ENCODE data around the gene CTIF.
A peak's percentile ranks its signal among the peaks of the same experiment; 100 is the strongest.
"Not testable (repeated sequence)": the region's sequence is repeated elsewhere in the genome, so short reads cannot be mapped to it uniquely, and the experiment has no call there.

Gene CTIF

DNA sequence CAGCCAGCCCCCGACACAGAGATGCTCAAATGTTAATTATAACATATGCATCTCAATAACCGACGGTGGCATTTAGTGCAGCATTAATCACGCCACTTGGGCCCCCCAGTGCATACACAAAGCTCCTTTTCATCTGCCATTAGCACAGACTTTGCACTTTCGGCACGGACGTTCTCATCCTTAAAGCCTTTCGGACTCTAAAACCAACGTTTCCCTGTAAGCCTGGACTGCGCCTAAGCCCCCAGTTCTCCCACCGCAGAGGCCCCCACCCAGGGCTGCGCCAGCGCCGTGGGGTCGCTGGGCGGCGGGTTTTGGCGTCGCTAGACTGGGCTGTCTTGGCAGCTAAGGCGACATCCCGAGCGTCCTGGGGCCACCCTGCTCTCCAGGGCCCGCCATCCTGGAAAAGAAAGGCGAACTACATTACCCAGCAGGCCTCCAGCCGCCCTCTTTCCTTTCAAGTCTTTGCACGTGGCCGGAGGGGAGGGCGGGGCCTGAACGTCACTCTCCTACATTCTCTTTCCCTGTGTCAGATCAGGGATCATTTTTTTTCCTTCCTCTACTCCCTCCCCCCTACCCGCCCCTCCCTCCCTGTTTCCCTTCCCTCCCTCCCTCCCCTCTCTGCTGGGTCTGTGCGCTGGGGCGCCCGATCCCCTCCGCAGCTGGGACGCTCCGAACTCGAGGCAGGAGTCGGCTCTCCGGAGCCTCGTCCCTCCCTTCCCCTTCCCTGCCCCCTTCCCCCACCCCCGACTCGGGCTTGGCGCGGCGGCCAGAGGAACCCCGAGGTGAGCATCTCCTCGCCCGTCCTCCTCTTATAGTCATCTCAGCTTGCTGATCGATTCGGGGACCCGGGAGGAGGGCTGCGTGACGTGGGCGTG is at the start of gene CTIF:
TSS of gene CTIF (plus strand) at position 501 of the 875 bp plus-strand sequence. CDS start 80,535 bp downstream, outside the sequence.
- DNase-seq (ENCODE audit: low spot score), result peak; percentile 97

DNA sequence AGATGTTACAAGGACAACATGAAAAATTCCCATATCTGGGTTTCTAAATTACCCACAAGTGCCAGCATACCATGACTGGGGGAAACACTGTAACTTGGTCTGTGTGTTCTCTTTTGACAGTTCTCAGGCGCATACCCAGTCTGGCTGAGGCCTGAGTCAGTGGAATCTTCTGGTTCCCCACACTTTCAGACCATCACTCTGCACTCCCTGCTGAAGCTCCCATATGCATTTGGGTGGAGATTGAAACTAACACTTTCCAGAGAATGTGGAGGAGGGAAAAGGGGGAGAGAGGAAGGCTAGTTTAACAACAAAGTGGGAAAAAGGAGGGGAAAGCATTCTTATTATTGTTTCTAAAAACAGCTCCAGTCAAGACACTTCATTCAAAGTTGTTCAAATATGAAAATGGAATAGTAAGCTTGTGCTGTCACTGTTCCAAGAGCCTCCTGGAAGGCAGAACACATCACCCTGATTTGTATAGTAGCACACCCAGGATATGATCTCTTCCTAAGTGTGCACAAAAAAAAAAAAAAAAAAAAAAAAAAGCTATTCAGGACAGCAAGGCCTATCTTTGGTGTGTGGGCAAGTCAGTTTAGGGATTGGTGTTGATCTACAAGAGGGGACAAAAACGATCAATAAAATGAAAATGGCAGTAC is 48.1 kb upstream of the CTIF start:
- DNase-seq (ENCODE audit: low spot score), result no peak

DNA sequence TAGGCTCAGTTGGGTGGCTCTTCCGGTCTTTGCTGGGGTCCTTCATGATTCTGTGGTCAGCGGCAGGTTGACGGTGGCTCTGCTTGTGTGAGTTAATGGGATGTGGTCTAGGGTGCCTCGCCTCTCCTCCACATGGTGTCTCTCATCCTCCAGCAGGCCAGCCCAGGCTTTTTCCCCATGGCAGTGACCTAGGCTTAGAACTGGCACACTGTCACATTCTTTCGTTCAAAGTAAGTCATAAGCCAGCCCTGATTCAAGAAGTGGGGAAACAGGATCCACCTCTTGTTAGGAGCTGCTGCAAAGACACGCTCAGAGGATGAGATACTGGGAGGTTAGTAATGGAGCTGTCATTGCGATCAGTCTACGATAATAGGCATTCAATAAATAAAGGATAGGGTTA is 46.0 kb upstream of the CTIF start:
- no peak for DNase-seq (ENCODE audit: low spot score)

DNA sequence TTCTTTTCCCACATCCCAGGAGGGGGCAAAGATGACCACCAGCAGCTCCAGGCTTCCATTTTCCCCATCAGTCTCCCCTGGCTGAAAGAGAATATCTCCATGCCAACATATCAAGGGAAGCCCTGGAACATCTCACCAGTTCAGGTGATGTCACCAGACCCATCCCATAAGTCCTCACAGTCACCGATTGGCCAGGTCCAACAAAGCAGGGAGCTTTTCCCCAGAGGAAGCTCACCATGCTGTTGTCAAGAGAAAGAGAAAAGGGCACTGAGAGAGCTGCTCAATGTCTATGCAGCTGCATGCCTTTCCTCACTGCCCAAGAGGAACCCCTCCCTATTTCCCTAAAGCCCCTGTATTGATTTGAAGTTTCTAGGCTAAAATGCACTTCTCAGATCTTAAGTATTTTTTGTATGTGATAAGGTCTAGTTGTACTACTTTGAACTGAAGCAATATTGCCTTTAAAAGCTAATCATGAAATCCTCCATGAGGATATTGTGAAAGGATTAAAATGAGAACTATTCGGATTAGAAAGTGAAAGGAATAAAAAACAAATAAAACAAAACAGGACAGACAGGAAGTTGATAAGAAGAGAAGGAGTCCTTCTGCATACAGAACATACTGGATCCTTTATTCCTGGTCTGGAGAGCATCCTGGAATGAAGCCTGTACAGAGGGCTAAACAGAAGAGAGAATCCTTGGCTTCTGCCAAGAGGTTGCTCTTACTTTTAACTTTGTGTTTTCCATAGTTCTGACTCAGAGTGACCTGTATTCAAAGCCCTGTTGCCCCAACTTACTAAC is 45.2 kb upstream of the CTIF start:
- no peak for DNase-seq (ENCODE audit: low spot score)

DNA sequence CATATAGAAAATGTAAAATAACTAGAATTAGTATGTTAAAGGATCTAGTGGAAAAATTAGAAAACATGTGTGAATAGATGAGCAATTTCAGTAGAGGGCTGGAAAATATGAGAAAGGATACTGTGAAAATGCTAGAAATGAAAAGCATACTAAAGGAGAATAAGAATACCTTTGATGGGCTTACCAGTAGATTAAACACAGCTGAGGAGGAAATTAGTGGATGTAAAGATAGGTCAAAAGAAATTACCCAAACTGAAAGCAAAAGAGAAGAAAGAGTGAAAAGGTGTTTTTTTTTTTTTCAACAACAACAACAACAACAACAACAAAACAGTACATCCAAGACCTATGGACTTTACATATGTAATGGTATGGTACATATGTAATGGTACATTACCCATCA is 41.0 kb upstream of the CTIF start:
- no peak for DNase-seq (ENCODE audit: low spot score)

DNA sequence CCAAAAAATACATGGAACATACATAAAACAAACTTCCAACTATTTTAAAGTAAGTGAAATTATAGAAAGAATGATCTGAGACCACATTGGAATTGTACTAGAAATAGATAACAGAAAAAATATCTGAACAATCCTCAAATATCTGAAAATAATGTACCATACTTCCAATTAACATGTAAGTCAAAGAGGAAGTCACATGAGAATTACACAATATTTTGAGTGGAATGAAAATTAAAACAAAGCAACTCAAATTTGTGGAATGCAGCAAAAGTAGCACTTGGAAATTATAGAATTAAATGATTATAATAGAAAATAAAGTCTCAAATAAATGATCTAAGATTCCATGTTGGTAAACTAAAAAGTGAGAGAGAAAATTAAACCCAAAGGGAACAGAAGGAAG is 38.3 kb upstream of the CTIF start:
- no peak for DNase-seq (ENCODE audit: low spot score)

DNA sequence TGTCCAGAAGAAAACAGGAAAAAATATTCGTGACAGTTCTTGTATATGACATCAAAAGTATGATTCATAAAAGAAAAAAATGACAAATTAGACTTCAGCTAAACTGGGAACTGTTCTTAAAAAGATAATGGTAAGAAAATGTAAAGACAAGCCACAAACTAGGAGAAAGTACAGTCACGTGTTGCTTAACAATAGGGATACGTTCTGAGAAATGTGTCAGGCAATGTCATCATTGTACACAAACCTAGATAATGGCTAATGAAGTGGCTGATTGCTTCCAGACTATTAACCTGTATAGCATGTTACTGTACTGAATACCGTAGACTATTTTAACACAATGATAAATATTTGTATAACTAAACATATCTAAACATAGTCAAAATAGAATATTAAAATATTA is 35.9 kb upstream of the CTIF start:
- DNase-seq (ENCODE audit: low spot score), result no peak

DNA sequence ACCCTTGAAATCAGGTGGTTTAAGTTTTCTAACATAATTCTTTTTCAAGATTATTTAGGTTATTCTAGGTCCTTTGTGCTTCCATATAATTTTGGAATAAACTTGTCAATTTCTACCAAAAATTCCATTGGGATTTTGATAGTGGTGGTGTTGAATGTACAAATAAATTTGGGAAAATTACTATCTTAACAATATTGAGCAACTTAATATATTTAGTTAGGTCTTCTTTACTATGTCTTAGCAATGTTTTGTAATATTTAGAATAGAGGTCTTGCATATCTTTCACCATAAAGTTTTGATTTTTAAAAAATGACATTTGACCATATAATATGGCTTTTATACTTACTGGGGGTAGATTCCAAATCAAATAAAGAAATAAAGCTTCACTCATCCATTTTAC is 34.0 kb upstream of the CTIF start:
- DNase-seq (ENCODE audit: low spot score), result no peak

DNA sequence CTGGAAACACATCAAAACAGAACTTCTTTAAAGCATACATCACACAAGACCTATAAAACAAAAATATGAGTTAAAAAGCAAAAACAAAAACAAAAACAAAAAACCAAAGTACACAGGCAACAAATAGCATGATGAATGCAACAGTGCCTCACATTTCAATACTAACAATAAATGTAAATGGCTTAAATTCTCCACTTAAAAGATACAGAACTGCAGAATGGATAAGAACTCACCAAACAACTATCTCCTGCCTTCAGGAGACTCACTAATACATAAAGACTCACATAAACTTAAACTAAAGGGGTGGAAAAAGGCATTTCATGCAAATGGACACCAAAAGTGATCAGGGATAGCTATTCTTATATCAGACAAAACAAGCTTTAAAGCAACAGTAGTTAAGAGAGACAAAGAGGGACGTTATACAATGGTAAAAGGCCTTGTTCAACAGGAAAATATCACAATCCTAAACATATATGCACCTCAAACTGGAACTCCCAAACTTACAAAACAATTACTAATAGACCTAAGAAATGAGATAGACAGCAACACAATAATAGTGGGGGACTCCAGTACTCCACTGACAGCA is 31.8 kb upstream of the CTIF start:
- not testable (repeated sequence) for DNase-seq (ENCODE audit: low spot score)

DNA sequence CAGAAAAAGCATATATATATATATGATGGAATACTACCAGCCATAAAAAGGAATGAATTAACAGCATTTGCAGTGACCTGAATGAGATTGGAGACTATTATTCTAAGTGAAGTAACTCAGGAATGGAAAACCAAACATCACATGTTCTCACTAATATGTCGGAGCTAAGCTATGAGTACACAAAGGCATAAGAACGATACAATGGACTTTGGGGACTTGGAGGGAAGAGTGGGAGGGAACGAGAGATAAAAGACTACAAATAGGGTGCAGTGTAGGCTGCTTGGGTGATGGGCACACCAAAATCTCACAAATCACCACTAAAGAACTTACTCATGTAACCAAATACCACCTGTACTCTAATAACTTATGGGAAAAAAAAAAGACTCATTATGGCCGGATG is 26.3 kb upstream of the CTIF start:
- not testable (repeated sequence) for DNase-seq (ENCODE audit: low spot score)

DNA sequence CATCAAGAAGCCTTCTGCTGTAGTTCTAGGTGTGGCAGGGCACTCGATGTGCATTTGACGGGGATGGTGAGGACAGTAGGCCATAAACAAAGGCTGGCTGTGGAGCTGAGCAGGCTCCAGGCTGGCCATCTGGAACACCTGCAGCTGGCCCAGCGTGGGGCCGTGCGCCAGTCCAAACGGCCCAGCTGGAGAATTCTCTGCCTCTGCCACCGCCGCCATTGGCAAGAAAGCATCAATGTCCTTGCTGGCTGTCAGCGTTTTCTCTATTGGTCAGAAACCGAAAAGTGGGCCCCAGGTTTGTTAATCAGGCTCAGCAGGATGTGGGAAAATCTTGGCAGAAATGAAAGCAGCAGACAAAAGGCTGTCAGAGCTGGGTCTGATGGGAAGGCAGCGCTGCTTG is 24.0 kb upstream of the CTIF start:
- no peak for DNase-seq (ENCODE audit: low spot score)

DNA sequence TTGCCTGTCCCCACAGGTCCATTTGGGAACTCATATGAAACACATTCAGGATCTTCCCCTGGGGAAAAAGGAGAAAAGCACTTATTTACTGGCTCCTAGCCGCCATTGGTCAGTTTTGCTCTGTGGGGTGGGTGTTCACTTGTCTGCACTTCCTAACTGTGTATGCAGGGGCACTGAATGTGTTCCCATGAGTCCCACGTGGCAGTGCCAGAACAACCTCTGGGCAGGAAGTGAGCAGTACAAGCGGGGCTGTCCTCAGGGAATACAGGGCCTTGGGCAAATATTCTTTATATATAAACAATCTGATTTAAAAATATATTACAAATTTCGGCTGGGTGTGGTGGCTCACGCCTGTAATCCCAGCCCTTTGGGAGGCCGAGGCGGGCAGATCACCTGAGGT is 21.8 kb upstream of the CTIF start:
- DNase-seq (ENCODE audit: low spot score), result no peak

DNA sequence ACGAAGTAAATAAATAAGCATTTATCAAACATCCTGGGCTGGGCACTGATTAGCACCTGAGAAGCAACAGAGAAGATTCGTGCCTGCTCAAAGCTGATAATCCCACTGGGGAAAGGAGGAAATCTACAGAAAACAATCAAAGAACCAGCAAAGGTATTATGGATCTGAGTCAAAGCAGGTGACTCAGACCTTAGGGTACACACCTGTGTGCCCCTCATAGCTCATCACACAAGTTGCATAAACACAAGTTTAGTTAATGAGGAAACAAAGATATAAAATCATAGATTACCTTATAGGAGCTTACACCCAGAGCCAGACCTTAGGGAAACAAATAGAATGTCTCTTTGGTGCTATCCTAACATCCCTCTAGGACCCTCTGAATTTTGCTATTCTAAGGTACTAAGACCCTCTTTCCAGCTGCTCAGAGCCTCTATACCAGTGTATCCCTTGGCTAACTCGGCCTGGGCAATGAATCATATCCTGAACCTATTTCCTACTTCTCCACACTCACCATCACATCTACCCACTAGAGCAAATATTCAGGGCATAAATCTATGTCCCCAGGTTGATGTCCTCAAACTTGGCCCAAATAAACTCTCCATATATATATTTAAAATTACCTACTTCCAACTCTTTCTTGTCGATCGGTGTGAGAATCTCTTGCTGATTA is 19.3 kb upstream of the CTIF start:
- DNase-seq (ENCODE audit: low spot score), result no peak

DNA sequence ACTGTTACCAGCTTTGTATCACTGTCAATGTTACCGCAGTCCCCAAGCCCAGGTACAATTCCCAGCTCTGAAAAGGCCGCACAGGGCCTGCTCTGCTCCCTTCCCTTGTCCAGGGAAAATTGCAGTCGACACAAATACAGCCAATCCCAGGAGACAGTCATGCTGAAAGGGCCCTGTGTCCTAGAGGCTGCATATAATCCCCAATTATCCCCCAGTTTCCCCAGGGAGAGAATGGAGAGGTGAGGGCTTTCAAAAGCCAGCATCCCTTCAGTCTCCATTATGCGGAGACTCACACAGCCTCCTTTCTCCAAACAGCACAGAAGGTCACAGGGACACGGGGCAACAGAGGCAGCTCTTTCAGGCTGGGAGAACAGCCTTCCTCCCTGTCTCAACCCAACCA is 17.1 kb upstream of the CTIF start:
- DNase-seq (ENCODE audit: low spot score), result no peak

DNA sequence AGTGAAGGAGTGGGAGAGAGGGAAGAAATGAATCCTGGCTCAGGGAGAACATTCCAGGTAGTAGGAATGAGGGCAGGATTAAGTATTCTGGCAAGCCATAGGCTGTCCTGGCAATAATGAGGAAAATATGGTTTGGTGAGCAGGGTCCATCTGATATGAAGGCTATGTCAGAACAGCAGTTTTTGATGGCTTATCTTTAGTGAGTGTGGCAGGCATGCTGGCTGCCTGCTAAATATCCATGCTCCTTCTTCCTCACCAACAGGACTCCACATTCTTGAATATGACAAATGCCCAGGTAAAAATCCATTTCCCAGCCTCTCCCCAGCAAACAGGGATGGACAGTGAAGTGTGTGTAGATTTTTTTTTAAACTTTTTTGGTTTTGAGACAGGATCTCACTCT is 13.2 kb upstream of the CTIF start:
- no peak for DNase-seq (ENCODE audit: low spot score)

DNA sequence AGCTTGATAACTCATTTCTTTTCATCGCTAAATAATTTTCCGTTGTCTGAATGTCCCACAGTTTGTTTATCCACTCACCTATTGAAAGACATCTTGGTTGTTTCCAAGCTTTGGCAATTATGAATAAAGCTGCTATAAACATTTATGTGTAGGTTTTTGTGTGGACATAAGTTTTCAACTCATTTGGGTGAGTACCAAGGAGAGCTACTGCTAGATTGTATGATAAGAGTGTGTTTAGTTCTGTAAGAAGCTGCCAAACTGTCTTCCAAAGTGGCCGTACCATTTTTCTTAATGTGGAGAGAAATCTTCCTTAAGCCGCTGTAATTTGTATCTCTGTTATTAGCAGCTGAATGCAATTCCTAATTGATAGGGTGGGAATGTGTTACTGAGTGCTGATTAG is 11.4 kb upstream of the CTIF start:
- DNase-seq (ENCODE audit: low spot score), result no peak

DNA sequence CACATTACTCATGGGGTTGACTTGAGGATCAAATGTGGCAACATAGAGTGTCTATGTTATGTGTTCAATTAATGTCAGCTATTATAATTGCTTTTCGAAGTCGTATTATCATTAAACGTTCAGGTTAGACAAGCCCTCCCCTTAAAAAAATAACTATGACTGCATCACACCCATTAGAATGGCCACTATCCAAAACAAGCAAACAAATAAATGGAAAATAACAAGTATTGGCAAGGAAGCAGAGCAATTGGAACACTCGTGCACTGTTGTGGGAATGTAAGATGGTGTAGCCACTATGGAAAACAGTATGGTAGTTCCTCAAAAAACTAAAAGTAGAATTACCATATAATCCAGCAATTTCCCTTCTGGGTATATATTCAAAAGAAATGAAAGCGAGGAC is 10.0 kb upstream of the CTIF start:
- no peak for DNase-seq (ENCODE audit: low spot score)

DNA sequence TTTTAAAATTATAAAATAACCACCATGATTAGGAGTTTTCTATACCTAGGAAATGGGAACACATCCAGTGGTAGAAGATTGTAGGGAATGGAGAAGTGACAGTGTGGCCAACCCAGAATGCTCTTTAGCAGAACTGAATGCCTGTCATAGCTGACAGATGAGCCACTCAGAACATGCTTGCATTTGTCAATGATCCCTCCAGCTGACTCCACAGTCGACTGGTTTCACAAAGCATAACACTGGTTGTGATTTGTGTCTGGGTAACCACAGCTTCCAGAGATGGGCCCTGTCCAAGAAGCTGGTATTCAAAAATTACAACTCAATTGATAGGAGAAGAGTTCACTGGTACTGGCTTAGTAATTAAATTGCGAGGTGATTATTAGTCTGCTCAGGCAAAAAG is 9.0 kb upstream of the CTIF start:
- peak; percentile 10 for DNase-seq (ENCODE audit: low spot score)

DNA sequence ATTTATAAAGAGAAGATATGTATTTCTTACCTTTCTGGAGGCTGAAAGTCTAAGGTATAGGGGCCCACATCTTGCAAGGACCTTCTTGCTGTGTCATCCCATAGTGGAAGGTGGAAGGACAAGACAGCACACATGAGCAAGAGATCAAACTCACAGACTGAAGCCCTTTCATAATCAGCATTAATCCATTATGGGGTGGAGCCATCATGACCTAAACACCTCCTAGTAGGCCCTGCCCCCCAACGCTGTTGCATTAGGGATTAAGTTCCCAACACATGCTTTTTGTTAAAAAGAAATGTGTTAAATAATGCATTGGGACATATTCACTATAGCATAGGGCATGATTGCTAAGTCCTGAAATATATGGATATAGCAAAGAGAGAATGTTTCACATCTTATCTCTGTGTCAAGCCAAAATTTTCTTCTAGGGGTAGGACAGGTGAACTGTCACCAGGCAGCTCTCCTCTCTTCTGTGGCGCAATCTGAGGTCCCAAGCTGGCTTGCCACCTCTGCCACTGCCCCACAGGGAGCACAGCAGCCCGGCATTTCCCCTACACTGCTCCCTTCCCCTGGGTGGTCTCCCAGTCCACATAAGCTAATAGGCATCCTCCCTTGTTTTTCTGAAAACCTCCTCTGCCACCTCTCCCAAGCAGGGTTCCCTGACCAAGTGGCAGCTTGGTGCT is 8.3 kb upstream of the CTIF start:
- no peak for DNase-seq (ENCODE audit: low spot score)

DNA sequence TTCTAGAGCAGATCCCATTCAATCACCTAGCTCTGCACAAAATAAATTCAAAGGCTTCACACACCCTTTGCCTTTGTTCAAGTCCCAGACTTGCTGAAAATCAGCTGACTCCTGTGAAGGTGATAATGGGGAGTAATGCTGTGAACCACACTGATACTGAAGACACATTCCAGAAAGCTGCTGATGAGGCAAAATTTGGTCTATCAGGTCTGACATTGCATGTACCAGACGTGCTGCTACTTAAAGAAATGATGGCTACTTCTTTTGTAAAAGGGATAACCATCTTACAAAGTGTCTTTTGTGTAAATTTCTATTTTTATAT is 7.8 kb upstream of the CTIF start:
- no peak for DNase-seq (ENCODE audit: low spot score)

DNA sequence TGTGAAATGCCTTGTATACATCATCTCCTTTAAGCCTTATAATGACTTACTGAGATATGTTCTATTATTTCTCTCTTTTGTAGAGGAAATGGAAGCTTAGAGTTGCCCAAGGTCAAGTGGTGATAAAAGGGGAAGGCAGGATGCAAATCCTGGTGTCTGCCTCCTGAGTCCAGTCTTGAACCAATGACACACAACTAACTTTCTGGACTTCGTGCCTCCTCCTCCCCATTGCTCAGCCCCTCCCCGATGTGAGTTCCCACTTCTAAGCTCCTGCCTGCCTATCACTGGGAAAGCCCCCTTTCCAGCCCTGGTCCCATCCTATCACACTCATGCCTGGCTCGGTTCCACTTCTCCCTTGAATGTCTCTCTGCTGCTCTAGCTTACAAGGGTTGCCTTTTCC is 6.9 kb upstream of the CTIF start:
- DNase-seq (ENCODE audit: low spot score), result no peak

All from RKO (cell line).